HG02885 (cell line): ENCODE measurements around the gene KCNA1.

Experiments used
- ATAC-seq: cut with Tn5 transposase; IDR thresholded peaks from one replicate; pipeline ENCODE4 v1.9.1; 2021; ENCODE audit warnings: mild to moderate bottlenecking; ENCODE audit not compliant: unreplicated experiment, poor library complexity

Gene KCNA1

GRCh38 chr12:4958697-4959375, 49.1 kb downstream of the KCNA1 start:
- ATAC-seq, result no peak

DNA sequence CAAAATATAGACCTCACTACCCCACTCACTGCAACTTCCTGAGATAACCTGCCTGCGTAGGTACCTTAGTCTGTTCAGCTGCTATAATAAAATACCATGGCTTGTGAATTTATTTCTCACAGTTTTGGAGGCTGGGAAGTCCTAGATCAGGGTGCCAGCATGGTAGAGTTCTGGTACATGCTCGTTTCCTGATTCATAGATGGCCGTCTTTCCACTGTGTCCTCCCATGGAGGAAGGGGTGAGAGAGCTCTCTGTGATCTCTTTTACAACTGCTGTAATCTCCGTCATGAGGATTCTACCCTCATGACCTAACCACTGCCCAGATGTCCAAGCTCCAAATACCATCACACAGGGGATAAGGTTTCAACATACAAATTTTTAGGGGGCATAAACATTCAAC, 49.7 kb downstream of the KCNA1 start:
- ATAC-seq, result no peak

- ATAC-seq, result no peak
Measured at GRCh38 chr12:4960030-4960429, 50.3 kb downstream of the KCNA1 start.

- ATAC-seq, result no peak
Measured at GRCh38 chr12:4960547-4960946, 50.8 kb downstream of the KCNA1 start.

- no peak for ATAC-seq
Measured at GRCh38 chr12:4961311-4961710, 51.6 kb downstream of the KCNA1 start.

DNA sequence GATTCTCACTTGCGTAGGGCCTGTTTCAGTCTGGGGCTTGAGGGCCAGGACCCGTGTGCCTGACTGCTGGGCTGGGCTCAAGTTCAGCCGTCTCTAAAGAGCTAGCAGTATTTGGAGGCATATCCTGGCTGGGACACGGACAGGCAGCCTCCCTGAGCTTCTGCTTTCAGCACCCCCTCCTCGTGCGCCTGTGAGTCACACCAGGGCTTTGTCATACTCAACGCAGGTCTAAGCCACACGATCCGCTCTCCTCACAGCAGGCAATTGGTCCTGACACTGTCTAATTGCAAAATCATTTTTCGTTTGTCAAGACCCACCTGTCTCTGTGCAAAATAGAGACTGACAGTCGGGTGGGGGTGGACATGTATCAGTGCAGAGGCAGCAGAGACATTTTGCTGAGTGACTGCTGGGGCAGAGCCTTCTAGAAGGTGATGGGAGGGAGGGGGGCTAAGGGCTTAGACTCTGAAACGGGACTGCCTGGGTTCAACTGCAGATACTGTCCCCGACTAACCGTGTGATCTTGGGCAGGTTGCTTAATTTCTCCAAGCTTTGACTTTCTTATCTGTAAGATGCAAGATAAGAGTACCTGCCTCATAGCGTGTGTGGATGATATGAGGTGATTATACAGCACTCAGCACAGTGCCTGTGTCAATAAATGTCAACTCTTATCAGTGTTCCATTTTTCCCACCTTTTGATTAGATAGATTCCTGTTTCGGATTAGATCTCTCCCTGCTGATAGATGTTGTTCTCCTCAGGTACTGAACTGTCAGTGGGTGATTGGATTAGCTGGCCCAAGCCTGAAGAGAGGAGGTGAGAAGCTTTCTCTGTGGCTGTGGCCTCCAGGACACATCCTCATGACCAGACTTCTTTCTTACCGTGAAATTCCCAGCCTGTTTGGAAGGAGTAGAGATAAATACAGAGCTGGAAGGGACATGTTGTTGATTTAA, 53.1 kb downstream of the KCNA1 start:
- no peak for ATAC-seq
